HFFc6 (cell line): Measurements from ENCODE around the gene ACAN. TPM values are rescaled to one million over a fixed set of nuclear protein-coding genes. Genes with fewer than 3 reads are reported as not detected.

ENCODE experiments used
- DNase-seq: peaks from one replicate; pipeline ENCODE4 v3.0.0-alpha.2; 2018
- H3K27ac Mint-ChIP-seq: 2 replicates; pipeline ENCODE4 v1.8.0; 2020; ENCODE audit warnings: mild to moderate bottlenecking, mixed read lengths
- H3K27me3 Mint-ChIP-seq: 2 replicates; pipeline ENCODE4 v1.8.0; 2021; ENCODE audit warnings: mild to moderate bottlenecking, moderate library complexity, mixed read lengths; ENCODE audit not compliant: insufficient read depth
- H3K36me3 Mint-ChIP-seq: 2 replicates; pipeline ENCODE4 v1.8.0; 2021; ENCODE audit warnings: low read depth, mixed read lengths
- H3K4me1 Mint-ChIP-seq: 2 replicates; pipeline ENCODE4 v1.8.0; 2020; ENCODE audit warnings: low read depth, mixed read lengths
- H3K4me3 Mint-ChIP-seq: 2 replicates; pipeline ENCODE4 v1.8.0; 2020; ENCODE audit warnings: mild to moderate bottlenecking, moderate library complexity, mixed read lengths
- H3K9me3 Mint-ChIP-seq: 2 replicates; pipeline ENCODE4 v1.8.0; 2020; ENCODE audit warnings: mild to moderate bottlenecking, mixed read lengths
- total RNA-seq, 6 experiments: library from RNA; stranded (reverse); fragmentation: NEBNext Ultra II Directional; extraction: Animal tissue kit (Norgen Biotek cat#: 25700); gene quantifications; 2 replicates in 1 of 6; 3 replicates in 5 of 6; pipeline ENCODE4 v1.2.3, GENCODE V29; 2021
- TF ChIP-seq, protein P1 (sequence below): fragments of 200-600 bp; sonication (generic); IDR thresholded peaks from 2 replicates; pipeline ENCODE4 v1.5.0; 2021; ENCODE audit warnings: antibody characterized with exemption, mild to moderate bottlenecking

ACAN gene
- total RNA-seq, 6 experiments from 2014 or later, result 0.02 to 0.14 (median 0.10) TPM; not detected in 3

DNA sequence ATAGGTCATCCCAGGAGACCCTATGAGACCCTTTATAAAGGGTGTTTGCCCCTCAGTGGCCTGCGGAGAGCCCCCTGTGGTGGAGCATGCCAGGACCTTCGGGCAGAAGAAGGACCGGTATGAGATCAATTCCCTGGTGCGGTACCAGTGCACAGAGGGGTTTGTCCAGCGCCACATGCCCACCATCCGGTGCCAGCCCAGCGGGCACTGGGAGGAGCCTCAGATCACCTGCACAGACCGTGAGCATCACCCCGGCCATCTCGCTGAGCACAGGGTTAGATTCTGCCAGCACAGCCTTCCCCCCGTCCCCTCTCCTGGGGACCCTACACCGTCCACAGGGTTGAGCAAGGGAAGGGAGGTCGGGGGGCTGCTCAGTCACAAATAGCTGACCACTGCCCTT, 70.5 kb downstream of the ACAN start:
- Mint-ChIP-seq H3K27me3 (peaks cover 44% of the 10 kb centered on the region), H3K4me3 (no peak overlapping the region), H3K27ac (no peak overlapping the region)

DNA sequence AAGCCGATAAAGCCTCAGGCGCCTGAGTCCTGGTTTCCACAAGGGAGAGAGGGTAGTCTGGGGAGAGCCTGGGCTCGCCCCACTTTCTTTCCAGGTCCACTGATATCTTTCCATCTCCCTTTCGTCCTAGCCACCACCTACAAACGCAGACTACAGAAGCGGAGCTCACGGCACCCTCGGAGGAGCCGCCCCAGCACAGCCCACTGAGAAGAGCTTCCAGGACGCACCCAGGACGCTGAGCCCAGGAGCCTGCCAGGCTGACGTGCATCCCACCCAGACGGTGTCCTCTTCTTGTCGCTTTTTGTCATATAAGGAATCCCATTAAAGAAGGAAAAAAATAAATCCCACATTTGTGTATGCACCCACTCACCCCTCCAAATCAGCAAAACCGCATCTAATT, 71.0 kb downstream of the ACAN start:
- TF ChIP-seq, protein P1, sequence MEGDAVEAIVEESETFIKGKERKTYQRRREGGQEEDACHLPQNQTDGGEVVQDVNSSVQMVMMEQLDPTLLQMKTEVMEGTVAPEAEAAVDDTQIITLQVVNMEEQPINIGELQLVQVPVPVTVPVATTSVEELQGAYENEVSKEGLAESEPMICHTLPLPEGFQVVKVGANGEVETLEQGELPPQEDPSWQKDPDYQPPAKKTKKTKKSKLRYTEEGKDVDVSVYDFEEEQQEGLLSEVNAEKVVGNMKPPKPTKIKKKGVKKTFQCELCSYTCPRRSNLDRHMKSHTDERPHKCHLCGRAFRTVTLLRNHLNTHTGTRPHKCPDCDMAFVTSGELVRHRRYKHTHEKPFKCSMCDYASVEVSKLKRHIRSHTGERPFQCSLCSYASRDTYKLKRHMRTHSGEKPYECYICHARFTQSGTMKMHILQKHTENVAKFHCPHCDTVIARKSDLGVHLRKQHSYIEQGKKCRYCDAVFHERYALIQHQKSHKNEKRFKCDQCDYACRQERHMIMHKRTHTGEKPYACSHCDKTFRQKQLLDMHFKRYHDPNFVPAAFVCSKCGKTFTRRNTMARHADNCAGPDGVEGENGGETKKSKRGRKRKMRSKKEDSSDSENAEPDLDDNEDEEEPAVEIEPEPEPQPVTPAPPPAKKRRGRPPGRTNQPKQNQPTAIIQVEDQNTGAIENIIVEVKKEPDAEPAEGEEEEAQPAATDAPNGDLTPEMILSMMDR, result no peak
- H3K9me3 Mint-ChIP-seq, result no peaks in the 10 kb centered on the region
- DNase-seq, result no peak
- H3K36me3 Mint-ChIP-seq, result peaks cover 12% of the 10 kb centered on the region; the same call in 1 of the 2 replicates
- no peak overlapping the region for H3K27ac Mint-ChIP-seq
- H3K4me3 Mint-ChIP-seq, result no peak overlapping the region
- peaks cover 40% of the 10 kb centered on the region for H3K27me3 Mint-ChIP-seq
- peaks cover 12% of the 10 kb centered on the region for H3K4me1 Mint-ChIP-seq

More for the DNA sequence above, 70.5 kb downstream of the ACAN start:
- Mint-ChIP-seq H3K36me3 (peaks cover 12% of the 10 kb centered on the region; the same call in 1 of the 2 replicates), H3K9me3 (no peaks in the 10 kb centered on the region; the same call in 1 of the 2 replicates), H3K4me1 (peaks cover 12% of the 10 kb centered on the region)
- DNase-seq, result no peak
- TF ChIP-seq, protein P1, result no peak

DNA sequence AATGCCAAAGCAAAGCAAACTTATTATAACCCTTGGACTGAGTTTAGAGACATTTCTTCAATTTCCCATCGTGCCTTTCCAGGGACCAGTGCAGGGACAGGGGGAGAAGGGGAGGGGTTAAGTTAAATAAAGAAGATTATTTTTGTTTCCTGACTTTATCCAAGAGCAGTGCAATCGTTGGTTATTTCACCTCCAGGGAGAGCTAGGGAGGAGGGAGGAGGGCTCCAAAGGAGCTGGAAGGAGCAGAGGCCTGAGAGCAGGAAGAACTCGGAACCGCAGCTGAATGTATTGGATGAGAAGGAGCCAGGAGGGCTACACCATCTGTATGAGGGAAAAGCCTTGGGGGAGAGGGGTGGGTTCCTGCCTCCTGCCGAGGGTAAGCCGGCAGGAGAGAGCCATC, 71.4 kb downstream of the ACAN start:
- Mint-ChIP-seq H3K36me3 (peaks cover 12% of the 10 kb centered on the region; the same call in 1 of the 2 replicates), H3K27me3 (peaks cover 39% of the 10 kb centered on the region), H3K9me3 (no peaks in the 10 kb centered on the region), H3K4me3 (no peak overlapping the region), H3K4me1 (peaks cover 12% of the 10 kb centered on the region), H3K27ac (no peak overlapping the region)
- no peak for DNase-seq
- TF ChIP-seq, protein P1, result no peak

DNA sequence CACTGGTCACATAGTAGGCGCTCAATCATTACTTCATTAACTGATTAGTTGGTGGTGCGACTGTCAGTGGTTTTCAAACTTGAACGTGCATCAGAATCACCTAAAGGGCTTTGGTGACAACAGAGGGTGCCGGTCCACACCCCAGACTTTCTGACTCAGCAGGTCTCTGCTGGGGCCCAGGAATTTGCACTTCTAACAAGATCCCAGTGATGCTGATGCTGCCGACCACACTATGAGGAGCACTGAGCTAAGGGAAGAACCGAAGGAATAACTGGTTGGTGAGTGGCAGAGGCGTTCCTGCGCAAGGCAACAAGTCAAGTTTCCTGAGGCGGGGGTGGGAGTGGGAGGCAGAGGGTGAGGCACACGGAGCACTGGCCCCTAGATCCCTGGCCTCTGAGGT, 73.3 kb downstream of the ACAN start:
- Mint-ChIP-seq H3K9me3 (no peaks in the 10 kb centered on the region), H3K27ac (no peak overlapping the region), H3K36me3 (peaks cover 18% of the 10 kb centered on the region), H3K27me3 (peaks cover 28% of the 10 kb centered on the region), H3K4me1 (peaks cover 14% of the 10 kb centered on the region), H3K4me3 (no peak overlapping the region)
- TF ChIP-seq, protein P1, result no peak
- DNase-seq, result no peak

DNA sequence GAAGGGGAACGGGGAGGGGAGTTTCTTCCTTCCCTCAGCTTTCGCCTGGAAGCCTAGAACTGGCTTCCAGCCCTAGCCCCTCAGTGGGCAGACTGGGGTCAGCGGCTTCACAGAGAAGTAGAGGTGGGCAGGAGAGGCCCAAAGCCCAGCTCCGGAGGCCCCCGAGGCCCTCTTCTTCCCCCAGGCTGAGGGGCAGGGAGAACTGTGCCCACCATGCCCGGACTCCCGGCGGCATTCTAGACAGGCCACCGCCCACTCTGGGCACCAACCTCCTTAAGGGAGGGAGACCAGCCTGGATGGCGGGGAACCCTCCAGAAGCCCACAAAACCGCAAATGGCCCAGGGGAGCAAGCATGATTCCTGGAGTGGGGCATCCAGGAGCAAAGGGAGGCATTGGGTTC, 74.2 kb downstream of the ACAN start:
- no peak for DNase-seq
- H3K9me3 Mint-ChIP-seq, result no peaks in the 10 kb centered on the region
- H3K27me3 Mint-ChIP-seq, result peaks cover 26% of the 10 kb centered on the region
- H3K4me3 Mint-ChIP-seq, result no peak overlapping the region
- peaks cover 26% of the 10 kb centered on the region for H3K36me3 Mint-ChIP-seq
- TF ChIP-seq, protein P1, result no peak
- peaks cover 15% of the 10 kb centered on the region for H3K4me1 Mint-ChIP-seq
- no peak overlapping the region for H3K27ac Mint-ChIP-seq

DNA sequence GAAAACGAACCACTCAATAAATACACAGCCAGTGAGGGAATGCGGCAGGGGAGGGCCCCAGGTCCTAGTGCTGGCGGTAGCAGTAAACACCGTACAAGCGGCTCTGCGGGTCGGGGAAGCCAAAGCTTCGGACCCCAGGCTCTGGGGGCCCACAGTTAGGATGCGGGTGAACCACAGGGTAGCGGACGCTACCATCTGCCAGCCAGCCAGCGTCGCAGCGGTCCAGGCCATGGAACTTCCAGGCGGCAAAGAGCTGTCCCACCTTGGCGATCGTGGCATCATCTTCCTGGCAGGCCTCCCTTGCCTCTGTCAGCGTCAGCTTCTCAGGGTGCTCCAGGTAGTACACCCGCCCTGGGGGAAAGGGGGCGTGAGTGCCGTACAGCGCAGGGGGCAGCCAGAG, 74.7 kb downstream of the ACAN start:
- H3K9me3 Mint-ChIP-seq, result no peaks in the 10 kb centered on the region
- TF ChIP-seq, protein P1, result no peak
- H3K36me3 Mint-ChIP-seq, result peaks cover 29% of the 10 kb centered on the region
- peaks cover 16% of the 10 kb centered on the region for H3K4me1 Mint-ChIP-seq
- H3K27ac Mint-ChIP-seq, result no peak overlapping the region
- peaks cover 24% of the 10 kb centered on the region for H3K27me3 Mint-ChIP-seq
- no peak for DNase-seq
- H3K4me3 Mint-ChIP-seq, result no peak overlapping the region
